Prostate gland (tissue), 2 donors: ENCODE results near the gene BTBD17. TPM values are rescaled to one million over a fixed set of nuclear protein-coding genes. Genes with fewer than 3 reads are reported as not detected.

Experiments
- DNase-seq: peaks from one replicate; pipeline ENCODE4 v3.0.0-alpha.2; 2019; ENCODE audit warnings: low spot score
- H3K27ac ChIP-seq, 2 donors: fragments of 200-600 bp; sonication (generic); 2 replicates each; pipeline ENCODE4 v1.5.1; 2017 to 2019
- H3K27me3 ChIP-seq: fragments of 200-600 bp; sonication (generic); replicated peaks from 2 replicates; pipeline ENCODE4 v1.5.1; 2019; ENCODE audit not compliant: insufficient read depth
- H3K36me3 ChIP-seq, 2 donors: fragments of 200-600 bp; sonication (generic); 1 replicate in 1 of 2; 2 replicates in 1 of 2; pipeline versions ENCODE4 v1.5.1 to v1.8.1; 2017 to 2019
- H3K4me1 ChIP-seq: fragments of 200-600 bp; sonication (generic); replicated peaks from 2 replicates; pipeline ENCODE4 v1.5.1; 2019
- H3K4me3 ChIP-seq, 2 donors: fragments of 200-600 bp; sonication (generic); 2 replicates each; pipeline ENCODE4 v1.5.1; 2017 to 2019
- H3K9me3 ChIP-seq: fragments of 200-600 bp; sonication (generic); 2 replicates; pipeline ENCODE4 v1.5.1; 2017
- CTCF ChIP-seq, 4 experiments: fragments of 200-600 bp in 2 of 4; fragments of 450-650 bp in 2 of 4; sonication (generic) in 2 of 4; IDR thresholded peaks; 1 replicate in 3 of 4; 2 replicates in 1 of 4; pipeline ENCODE4 v1.5.1; 2016 to 2019; ENCODE audit warnings: antibody characterized with exemption in 4 of 4, mild to moderate bottlenecking in 2 of 4, moderate library complexity in 2 of 4
- POLR2A ChIP-seq: fragments of 450-650 bp; IDR thresholded peaks from one replicate; pipeline ENCODE4 v1.6.1; 2016; ENCODE audit warnings: antibody characterized with exemption, mild to moderate bottlenecking
- POLR2AphosphoS5 ChIP-seq: sonication (generic); formaldehyde crosslinking; IDR thresholded peaks from one replicate; pipeline ENCODE4 v1.6.1; 2017; ENCODE audit warnings: antibody characterized with exemption
- WGBS: methylation state at CpG from one replicate; pipeline ENCODE4 v1.1.5; 2018; 5-methylcytosine and 5-hydroxymethylcytosine counted together
- intact Hi-C: fragments of 100-400 bp; cut with DNase I; formaldehyde crosslinking; loops from one replicate; pipeline ENCODE4 v1.14.2; 2022
- total RNA-seq, 2 donors: library from RNA; depleted of rRNA; stranded (reverse); fragments of >200 nt; gene quantifications; one replicate each; pipeline ENCODE4 v1.1.0, GENCODE V29; 2016

BTBD17 gene
- total RNA-seq, 2 donors from 2014 or later, result not detected

- intact Hi-C loops, result no loop called here
- no peak for TF ChIP-seq POLR2AphosphoS5
- TF ChIP-seq CTCF (IDR thresholded peaks at IDR 0.05), result no peak
- TF ChIP-seq POLR2A, result no peak
- Histone ChIP-seq H3K36me3 (no peaks in the 10 kb centered on the region), H3K4me1 (no peaks in the 10 kb centered on the region), H3K27me3 (no peaks in the 10 kb centered on the region), H3K27ac (no peak overlapping the region), H3K4me3 (no peak overlapping the region), H3K9me3 (no peaks in the 10 kb centered on the region)
- DNase-seq, result no peak
- 84% methylated on average over 15 of the region's 15 CpGs for WGBS
Measured at GRCh38 chr17:74373838-74374606, 12.4 kb upstream of the BTBD17 start.

- WGBS, result 93% methylated on average over 9 of the region's 9 CpGs
- intact Hi-C loops, result no loop called here
- H3K4me3 ChIP-seq, result no peak overlapping the region
- H3K27ac ChIP-seq, result no peak overlapping the region
- H3K36me3 ChIP-seq, result no peaks in the 10 kb centered on the region
- H3K9me3 ChIP-seq, result no peaks in the 10 kb centered on the region
- H3K4me1 ChIP-seq, result no peaks in the 10 kb centered on the region
- H3K27me3 ChIP-seq, result no peaks in the 10 kb centered on the region
- DNase-seq, result no peak
- TF ChIP-seq POLR2AphosphoS5 (no peak), CTCF (IDR thresholded peaks at IDR 0.05) (no peak), POLR2A (no peak)
Measured at GRCh38 chr17:74372426-74372825, 10.8 kb upstream of the BTBD17 start.

DNA sequence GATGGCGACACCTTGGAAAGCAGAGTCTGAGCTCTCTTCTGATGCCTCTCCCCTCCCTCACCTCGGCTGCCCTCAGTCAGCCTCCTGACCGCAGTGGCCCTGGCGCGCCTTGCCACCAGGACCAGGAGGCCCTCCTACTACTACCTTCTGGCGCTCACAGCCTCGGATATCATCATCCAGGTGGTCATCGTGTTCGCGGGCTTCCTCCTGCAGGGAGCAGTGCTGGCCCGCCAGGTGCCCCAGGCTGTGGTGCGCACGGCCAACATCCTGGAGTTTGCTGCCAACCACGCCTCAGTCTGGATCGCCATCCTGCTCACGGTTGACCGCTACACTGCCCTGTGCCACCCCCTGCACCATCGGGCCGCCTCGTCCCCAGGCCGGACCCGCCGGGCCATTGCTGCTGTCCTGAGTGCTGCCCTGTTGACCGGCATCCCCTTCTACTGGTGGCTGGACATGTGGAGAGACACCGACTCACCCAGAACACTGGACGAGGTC lies 10.0 kb upstream of the BTBD17 start:
- Histone ChIP-seq H3K27ac (no peak overlapping the region), H3K9me3 (no peaks in the 10 kb centered on the region), H3K36me3 (no peaks in the 10 kb centered on the region), H3K27me3 (no peaks in the 10 kb centered on the region), H3K4me3 (no peak overlapping the region), H3K4me1 (no peaks in the 10 kb centered on the region)
- TF ChIP-seq POLR2A, result no peak
- TF ChIP-seq POLR2AphosphoS5, result no peak
- no peak for TF ChIP-seq CTCF (IDR thresholded peaks at IDR 0.05)
- DNase-seq, result no peak
- intact Hi-C loops, result no loop called here
- 86% methylated on average over 26 of the region's 26 CpGs for WGBS

- H3K4me1 ChIP-seq, result no peaks in the 10 kb centered on the region
- H3K27ac ChIP-seq, result no peak overlapping the region
- H3K9me3 ChIP-seq, result no peaks in the 10 kb centered on the region
- intact Hi-C loops, result loop anchor here (5.0 kb wide), 1 partner anchor 158 kb away; the partner anchor contains the start of gene TTYH2
- no peaks in the 10 kb centered on the region for H3K27me3 ChIP-seq
- DNase-seq, result no peak
- no peak overlapping the region for H3K4me3 ChIP-seq
- no peaks in the 10 kb centered on the region for H3K36me3 ChIP-seq
- WGBS, result 86% methylated on average over 17 of the region's 17 CpGs
- TF ChIP-seq CTCF (IDR thresholded peaks at IDR 0.05), result no peak
- TF ChIP-seq POLR2A, result no peak
- TF ChIP-seq POLR2AphosphoS5, result no peak
Measured at GRCh38 chr17:74369665-74370490, 8.2 kb upstream of the BTBD17 start.
